ENCODE results near the gene TCF7L2.

Gene TCF7L2

DNA sequence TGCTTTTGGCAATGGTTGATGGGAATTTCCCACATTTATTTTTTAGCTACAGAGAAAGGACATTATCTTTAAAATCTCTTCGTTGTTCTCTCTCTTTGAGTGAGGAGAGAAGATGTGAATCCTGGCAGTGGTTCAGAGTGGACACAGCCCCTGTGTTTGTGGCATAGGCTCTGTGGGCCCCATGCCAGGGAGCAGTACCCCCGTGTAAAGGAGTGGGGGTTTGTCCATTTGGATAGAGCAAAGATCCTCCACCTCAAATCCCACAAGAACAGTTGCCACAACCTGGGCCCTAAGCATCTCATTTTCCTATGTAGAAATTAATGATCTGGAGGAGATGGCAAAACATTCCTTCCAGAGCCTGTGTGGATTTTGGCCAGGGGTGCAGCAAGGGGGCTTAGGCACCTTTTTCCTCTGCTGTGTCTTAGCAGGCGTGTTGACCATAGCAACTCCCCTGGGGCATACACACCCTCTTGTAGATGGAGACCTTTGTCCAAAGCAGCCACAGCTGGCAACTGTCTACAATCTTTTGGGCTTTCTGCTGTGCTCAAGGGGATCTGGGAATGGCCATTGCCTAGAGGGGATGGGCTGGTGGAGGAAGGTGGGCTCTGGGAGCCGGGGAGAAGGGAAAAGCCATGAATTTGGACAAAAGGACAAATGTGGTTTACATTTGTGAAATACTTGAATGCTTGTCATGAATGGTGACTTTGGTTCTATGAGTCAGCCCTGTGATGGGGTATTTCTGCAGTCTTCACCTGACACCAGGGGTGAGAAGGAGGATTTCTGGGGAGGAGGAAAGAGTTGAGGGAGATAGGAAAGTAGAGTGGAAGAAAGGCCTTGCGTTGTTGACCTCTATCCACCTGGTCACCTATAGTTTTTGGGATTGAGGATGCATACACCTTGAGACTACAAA is 92.0 kb downstream of the TCF7L2 start:
- Histone ChIP-seq H3K79me2 (ENCODE audit: low read length) (no peaks in the 10 kb centered on the region), H4K20me1 (ENCODE audit: insufficient read depth, low read length) (no peaks in the 10 kb centered on the region), H3K9me3 (ENCODE audit: insufficient read depth, low read length) (no peaks in the 10 kb centered on the region), H3K27ac (ENCODE audit: low read length) (no peak overlapping the region), H3K36me3 (replicated peaks; ENCODE audit: low read depth, low read length) (no peaks in the 10 kb centered on the region), H2AFZ (ENCODE audit: low read depth, low read length) (no peak overlapping the region), H3K4me3 (ENCODE audit: low read length) (no peak overlapping the region), H3K4me2 (ENCODE audit: low read length) (no peak overlapping the region), H3K27me3 (ENCODE audit: low read depth, low read length) (peaks cover 16% of the 10 kb centered on the region; the same call in 1 of the 2 replicates), H3K4me1 (ENCODE audit: low read length) (no peaks in the 10 kb centered on the region), H3K9ac (ENCODE audit: low read length) (no peak overlapping the region)
- TF ChIP-seq CTCF (IDR thresholded peaks at IDR 0.05; ENCODE audit: low read depth, low read length) (no peak), EZH2phosphoT487 (IDR thresholded peaks at IDR 0.05; ENCODE audit: low read depth) (no peak)

DNA sequence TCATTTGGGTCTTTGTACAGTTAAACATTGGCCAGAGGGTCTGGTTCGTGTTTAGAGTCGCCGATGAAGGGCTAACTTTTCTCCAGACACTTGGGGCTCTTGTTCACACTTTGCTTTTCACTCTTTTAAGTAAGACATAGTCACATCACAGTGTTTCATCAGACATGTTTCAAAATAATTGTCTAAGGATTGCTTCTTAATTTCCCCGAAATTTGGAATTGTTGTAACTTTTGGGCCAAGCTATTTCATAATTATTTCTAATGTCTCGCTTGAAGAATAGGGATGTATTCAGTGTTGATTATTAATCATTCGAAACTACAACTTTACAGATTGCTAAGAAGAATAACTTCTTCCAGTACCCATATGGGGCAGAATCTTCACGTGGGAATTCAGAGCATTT is 92.8 kb downstream of the TCF7L2 start:
- Histone ChIP-seq H3K27ac (ENCODE audit: low read length) (no peak overlapping the region), H3K36me3 (replicated peaks; ENCODE audit: low read depth, low read length) (no peaks in the 10 kb centered on the region), H4K20me1 (ENCODE audit: insufficient read depth, low read length) (no peaks in the 10 kb centered on the region), H2AFZ (ENCODE audit: low read depth, low read length) (no peak overlapping the region), H3K27me3 (ENCODE audit: low read depth, low read length) (peaks cover 15% of the 10 kb centered on the region), H3K9ac (ENCODE audit: low read length) (no peak overlapping the region), H3K4me2 (ENCODE audit: low read length) (no peak overlapping the region), H3K4me1 (ENCODE audit: low read length) (no peaks in the 10 kb centered on the region), H3K79me2 (ENCODE audit: low read length) (no peaks in the 10 kb centered on the region), H3K9me3 (ENCODE audit: insufficient read depth, low read length) (no peaks in the 10 kb centered on the region), H3K4me3 (ENCODE audit: low read length) (no peak overlapping the region)
- no peak for TF ChIP-seq EZH2phosphoT487 (IDR thresholded peaks at IDR 0.05; ENCODE audit: low read depth)

GRCh38 chr10:113044016-113044755 is 94.1 kb downstream of the TCF7L2 start:
- Histone ChIP-seq H3K4me1 (ENCODE audit: low read length) (no peaks in the 10 kb centered on the region), H3K79me2 (ENCODE audit: low read length) (no peaks in the 10 kb centered on the region), H3K27ac (ENCODE audit: low read length) (no peak overlapping the region), H4K20me1 (ENCODE audit: insufficient read depth, low read length) (no peaks in the 10 kb centered on the region), H3K4me3 (ENCODE audit: low read length) (no peak overlapping the region), H2AFZ (ENCODE audit: low read depth, low read length) (no peak overlapping the region), H3K36me3 (replicated peaks; ENCODE audit: low read depth, low read length) (no peaks in the 10 kb centered on the region), H3K27me3 (ENCODE audit: low read depth, low read length) (peaks cover 12% of the 10 kb centered on the region), H3K9me3 (ENCODE audit: insufficient read depth, low read length) (no peaks in the 10 kb centered on the region), H3K4me2 (ENCODE audit: low read length) (no peak overlapping the region), H3K9ac (ENCODE audit: low read length) (no peak overlapping the region)
- TF ChIP-seq CTCF (IDR thresholded peaks at IDR 0.05; ENCODE audit: low read depth, low read length) (no peak), EZH2phosphoT487 (IDR thresholded peaks at IDR 0.05; ENCODE audit: low read depth) (no peak)

- TF ChIP-seq EZH2phosphoT487 (IDR thresholded peaks at IDR 0.05; ENCODE audit: low read depth) (no peak), CTCF (IDR thresholded peaks at IDR 0.05; ENCODE audit: low read depth, low read length) (no peak)
- Histone ChIP-seq H2AFZ (ENCODE audit: low read depth, low read length) (no peak overlapping the region), H3K27me3 (ENCODE audit: low read depth, low read length) (peaks cover 17% of the 10 kb centered on the region), H4K20me1 (ENCODE audit: insufficient read depth, low read length) (no peaks in the 10 kb centered on the region), H3K9me3 (ENCODE audit: insufficient read depth, low read length) (no peaks in the 10 kb centered on the region), H3K4me3 (ENCODE audit: low read length) (no peak overlapping the region), H3K9ac (ENCODE audit: low read length) (no peak overlapping the region), H3K27ac (ENCODE audit: low read length) (no peak overlapping the region), H3K4me1 (ENCODE audit: low read length) (no peaks in the 10 kb centered on the region), H3K36me3 (replicated peaks; ENCODE audit: low read depth, low read length) (no peaks in the 10 kb centered on the region), H3K79me2 (ENCODE audit: low read length) (no peaks in the 10 kb centered on the region), H3K4me2 (ENCODE audit: low read length) (no peak overlapping the region)
Observed at GRCh38 chr10:113045147-113046055, 95.4 kb downstream of the TCF7L2 start.

Measured in OCI-LY3 (cell line).